Measurements from ENCODE around the gene CFB.
A peak's percentile ranks its signal among the peaks of the same experiment; 100 is the strongest.
"Not testable (repeated sequence)": the region's sequence is repeated elsewhere in the genome, so short reads cannot be mapped to it uniquely, and the experiment has no call there.

Gene CFB

DNA sequence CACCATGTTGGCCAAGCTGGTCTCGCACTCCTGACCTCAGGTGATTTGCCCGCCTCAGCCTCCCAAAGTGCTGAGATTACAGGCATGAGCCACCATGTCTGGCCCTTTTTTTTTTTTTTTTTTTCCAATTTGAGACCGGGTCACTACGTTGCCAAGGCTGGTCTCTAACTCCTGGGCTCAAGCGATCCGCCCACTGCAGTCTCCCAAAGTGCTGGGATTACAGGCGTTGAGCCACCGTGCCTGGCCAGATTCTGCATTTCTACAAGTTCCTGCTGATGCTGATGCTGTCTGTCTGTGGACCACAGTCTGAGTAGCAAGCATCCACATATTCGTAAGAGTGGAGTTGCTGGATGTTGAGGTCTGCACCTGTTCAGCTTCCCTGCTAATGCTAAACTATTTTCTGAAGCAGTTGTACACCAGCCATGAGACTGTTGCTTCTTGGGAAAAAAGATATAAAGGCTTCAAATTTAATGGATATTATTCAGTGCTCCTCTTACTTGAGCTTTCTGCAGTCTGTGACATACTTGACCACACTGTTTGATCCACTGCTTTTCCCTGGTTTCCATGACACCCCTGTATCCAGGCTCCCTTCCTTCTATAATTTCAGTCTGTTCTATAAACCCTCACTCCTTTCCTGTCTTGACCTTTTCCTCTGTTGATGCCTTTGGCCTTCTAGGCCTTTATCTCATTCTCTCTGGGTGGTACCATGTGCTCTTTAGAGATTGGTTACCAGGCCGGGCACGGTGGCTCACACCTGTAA, 33.9 kb upstream of the CFB start:
- no peak for DNase-seq (ENCODE audit: low spot score)

DNA sequence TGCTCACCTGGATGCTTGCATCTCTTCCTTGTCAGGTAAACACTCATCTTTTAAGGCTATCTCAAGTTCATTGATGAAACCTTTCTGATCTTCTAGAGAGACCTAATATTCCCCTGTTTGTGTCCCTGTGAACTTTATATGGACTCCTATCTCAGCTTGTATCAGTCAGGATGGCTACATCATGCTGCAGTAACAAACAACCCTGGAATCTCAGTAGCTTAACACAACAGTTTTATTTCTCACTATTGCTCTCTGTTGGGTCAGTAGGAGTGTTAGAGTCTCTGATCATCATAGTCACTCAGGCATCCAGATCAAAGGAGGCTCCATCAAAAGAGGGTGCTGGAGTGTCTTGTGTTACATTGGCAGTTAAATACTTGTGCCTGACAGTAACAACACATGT, 30.5 kb upstream of the CFB start:
- DNase-seq (ENCODE audit: low spot score), result no peak

DNA sequence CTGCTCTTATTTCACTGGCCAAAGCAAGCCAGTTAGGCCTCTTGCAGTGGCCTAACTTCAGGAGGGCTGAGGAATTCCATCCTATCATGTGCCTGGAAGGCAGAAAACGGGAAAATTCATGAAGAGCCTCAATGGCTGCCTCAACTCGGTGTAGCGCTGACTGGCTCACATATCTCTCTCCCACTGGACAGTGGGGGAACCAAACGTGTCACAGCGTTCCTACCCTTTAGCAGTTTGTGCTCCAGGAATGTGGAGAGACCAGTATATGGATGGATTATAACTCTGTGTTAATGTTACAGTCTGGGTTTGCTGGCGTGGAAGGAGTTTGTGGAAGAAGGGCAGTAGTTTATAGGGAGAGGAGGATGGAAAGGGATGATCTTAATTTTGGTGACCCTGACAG, 30.1 kb upstream of the CFB start:
- no peak for DNase-seq (ENCODE audit: low spot score)

DNA sequence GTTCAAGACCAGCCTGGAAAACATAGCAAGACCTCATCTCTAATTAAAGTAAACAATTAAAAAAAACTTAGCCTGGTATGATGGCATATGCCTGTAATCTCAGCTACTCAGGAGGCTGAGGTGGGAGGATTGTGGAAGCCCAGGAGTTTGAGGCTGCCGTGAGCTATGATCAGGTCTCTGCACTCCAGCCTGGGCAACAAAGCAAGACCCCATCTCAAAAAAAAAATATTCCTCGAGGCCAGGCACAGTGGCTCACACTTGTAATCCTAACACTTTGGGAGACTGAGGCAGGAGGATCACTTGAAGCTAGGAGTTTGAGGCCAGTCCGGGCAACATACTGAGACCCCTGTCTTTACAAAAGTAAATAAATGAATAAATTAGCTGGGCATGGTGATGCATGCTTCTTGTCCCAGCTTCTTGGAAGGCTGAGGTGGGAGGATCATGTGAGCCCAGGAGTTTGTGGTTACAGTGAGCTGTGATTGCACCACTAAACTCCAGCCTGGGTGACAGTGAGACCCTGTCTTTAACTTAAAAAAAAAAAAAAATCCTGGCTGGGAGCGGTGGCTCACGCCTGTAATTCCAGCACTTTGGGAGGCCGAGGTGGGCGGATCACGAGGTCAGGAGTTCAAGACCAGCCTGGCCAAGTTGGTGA, 27.7 kb upstream of the CFB start:
- DNase-seq (ENCODE audit: low spot score), result no peak

DNA sequence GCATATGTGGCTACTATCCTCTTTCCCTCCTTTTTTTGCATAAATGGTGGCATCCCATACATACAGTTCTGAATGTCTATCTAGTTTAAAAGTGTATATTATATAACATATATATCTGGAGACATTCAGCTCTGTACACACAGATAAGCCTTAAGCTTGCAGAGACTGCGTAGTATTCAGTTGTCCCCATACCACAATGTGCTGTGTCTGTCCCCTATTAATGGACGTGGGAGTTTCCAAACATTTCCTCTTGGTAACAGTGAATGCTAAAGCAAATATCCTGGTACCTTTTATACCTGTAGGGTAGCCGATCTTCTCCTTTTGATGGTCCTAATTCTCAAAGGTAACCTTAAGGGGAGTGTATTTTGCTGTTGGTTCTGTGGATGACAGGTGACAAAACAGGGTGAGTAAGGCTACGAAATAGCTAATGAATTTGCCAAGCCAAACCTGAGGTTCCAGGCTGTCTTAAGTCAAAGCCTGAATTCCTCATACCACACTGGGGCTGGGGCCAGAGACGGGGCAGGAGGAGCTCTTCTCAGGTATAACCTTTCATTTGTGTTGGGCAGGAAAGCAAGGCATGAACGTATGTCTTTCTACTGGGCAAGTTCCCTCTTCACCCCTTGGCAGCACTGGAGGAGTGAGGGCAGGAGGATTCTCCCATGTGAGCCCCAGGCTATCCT, 26.1 kb upstream of the CFB start:
- DNase-seq (ENCODE audit: low spot score), result no peak

DNA sequence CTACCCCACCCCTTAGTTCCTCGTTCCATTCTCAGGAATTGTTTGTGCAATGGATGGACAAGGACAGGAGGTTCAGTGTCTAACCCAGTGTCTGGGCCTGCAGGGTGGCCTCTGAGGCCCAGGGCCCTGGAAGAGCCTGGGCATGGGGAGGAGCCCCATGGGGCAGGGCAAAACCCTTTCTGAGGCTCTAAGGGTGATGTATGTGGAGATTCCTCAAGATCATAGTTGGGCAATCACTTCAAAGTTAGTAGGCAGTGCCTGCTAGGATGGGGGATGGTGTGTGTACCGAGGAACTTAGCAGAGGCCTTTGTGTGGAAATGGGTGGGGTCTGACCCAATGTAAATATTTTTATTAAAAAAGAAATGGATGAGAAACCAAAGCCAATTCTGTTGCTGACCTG, 25.1 kb upstream of the CFB start:
- no peak for DNase-seq (ENCODE audit: low spot score)

DNA sequence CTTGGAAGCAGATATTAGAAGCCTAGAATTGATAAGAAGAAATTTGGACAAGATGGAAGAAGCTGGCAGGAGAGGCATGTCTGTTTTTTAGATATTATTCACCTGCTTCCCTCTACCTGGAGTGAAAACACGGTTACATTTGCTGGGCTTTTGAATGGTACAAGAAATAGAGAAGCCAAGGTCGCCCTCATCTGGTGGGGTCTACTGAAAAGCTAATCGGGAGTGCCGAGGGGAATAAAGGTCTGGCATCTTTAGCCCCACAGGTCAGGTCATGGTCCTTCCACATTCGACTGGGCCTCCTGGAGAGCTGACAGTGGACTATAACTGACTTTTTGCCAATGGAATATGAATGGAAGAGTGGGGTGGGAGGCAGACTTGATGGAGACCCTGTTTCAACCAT, 23.0 kb upstream of the CFB start:
- DNase-seq (ENCODE audit: low spot score), result no peak

DNA sequence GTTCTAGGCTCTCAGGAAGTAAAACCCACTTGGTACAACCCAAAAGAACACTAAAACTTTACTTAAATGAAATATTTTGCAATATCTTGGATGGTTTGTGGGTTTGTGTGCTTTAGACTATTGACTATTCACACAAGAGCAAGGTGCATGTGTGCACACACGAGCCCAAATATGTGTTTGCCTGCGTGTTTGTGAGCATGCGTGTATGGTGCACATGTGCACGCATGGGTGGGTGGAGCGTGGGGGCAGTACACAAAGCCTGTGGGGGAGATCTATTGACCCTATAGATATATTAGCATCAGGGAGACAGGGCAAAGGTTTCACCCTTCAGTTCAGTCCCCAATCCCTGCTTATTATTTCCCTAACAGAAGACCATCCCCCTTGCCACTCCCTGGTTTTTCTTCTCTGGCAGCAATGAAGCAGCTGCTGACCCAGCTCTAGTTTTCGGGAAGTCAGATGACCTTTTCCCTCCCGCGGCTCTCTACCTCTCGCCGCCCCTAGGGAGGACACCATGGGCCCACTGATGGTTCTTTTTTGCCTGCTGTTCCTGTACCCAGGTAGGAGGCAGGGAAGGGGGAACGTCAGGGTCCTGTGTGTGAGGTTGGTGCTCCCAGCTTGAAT, 18.5 kb upstream of the CFB start, which contains the start of gene C2:
Gene C2 (plus strand): TSS at position 476 of the 621 bp plus-strand sequence. CDS start 36 bp downstream, at position 512.
- DNase-seq (ENCODE audit: low spot score), result no peak

DNA sequence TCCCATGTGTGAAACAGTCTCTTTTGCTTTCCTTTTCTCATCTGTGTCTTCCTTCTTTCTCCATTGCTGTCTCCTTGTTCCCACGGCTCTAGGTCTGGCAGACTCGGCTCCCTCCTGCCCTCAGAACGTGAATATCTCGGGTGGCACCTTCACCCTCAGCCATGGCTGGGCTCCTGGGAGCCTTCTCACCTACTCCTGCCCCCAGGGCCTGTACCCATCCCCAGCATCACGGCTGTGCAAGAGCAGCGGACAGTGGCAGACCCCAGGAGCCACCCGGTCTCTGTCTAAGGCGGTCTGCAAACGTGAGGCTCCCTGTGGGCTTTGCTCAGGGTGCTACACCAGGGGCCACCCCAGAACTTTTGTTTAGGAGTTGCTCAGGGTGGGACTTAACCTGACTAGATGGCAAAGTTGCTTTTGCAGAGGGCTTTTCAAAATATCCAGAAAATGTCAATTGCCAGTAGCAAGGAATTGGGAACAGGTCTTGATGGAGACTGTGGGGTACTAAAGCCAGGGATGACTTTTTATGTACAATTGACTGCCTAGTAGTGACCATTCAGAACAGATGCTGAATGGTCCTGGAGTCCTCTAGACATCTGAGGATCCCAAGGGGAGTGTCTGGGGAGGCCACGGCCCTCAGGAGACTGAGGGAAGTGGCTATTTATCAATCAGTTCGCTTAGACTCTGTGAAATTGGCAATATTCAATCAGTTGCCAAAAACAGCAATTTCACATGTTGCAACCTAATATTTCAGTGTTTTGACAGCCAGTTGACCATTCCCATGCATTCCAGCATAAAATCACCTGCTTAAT, 17.8 kb upstream of the CFB start:
- no peak for DNase-seq (ENCODE audit: low spot score)

DNA sequence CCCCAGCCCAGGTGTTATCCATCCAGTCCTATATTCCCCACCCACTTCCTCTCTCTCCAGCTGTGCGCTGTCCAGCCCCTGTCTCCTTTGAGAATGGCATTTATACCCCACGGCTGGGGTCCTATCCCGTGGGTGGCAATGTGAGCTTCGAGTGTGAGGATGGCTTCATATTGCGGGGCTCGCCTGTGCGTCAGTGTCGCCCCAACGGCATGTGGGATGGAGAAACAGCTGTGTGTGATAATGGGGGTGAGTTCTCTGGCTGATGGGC, 17.3 kb upstream of the CFB start:
- DNase-seq (ENCODE audit: low spot score), result no peak

DNA sequence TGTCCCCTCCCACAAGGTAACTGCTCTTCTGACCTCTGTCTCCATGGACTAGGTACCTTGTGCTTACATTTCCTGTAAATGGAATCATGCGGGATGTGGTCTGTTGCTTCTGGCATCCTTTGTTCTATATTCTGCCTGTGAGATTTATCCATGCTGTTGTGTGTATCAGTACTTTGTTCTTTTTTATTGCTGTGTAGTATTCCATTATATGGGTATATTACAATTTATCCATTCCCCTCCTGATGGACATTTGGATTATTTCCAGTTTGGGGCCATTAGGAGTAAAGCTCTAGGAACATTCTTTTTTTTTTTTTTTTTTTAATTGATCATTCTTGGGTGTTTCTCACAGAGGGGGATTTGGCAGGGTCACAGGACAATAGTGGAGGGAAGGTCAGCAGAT, 14.9 kb upstream of the CFB start:
- no peak for DNase-seq (ENCODE audit: low spot score)

DNA sequence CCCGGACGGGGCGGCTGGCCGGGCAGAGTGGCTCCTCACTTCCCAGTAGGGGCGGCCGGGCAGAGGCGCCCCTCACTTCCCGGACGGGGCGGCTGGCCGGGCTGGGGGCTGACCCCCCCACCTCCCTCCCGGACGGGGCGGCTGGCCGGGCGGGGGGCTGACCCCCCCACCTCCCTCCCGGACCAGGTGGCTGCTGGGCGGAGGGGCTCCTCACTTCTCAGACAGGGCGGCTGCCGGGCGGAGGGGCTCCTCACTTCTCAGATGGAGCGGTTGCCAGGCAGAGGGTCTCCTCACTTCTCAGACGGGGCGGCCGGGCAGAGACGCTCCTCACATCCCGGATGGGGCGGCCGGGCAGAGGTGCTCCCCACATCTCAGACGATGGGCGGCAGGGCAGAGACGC, 13.8 kb upstream of the CFB start:
- not testable (repeated sequence) for DNase-seq (ENCODE audit: low spot score)

DNA sequence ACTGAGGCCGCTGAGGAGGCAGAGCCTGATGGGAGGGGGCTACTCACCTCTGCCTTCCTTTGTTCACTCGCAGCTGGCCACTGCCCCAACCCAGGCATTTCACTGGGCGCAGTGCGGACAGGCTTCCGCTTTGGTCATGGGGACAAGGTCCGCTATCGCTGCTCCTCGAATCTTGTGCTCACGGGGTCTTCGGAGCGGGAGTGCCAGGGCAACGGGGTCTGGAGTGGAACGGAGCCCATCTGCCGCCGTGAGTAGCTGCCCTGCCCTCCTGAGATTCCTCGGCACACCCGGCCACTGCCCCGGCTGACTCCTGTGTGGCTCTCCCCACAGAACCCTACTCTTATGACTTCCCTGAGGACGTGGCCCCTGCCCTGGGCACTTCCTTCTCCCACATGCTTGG, 12.4 kb upstream of the CFB start:
- DNase-seq (ENCODE audit: low spot score), result no peak

DNA sequence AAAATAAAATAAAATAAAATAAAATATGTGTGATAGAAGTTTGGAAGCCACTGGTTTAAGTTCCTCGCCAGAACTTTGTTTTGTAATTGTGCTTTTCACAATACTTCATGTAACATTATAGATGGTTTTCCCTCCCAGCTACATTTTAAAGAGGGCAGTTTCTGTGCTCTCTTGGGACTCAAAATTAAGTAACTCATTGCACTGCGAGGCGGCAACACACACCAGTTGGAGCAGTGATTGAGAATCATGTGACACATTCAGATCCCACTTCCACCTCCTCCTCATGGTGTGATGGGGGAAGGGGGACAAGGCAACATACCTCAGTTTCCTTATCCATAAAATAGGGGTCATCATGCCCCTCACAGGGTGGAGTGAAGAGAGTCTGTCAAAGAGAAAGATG, 10.9 kb upstream of the CFB start:
- DNase-seq (ENCODE audit: low spot score), result no peak

DNA sequence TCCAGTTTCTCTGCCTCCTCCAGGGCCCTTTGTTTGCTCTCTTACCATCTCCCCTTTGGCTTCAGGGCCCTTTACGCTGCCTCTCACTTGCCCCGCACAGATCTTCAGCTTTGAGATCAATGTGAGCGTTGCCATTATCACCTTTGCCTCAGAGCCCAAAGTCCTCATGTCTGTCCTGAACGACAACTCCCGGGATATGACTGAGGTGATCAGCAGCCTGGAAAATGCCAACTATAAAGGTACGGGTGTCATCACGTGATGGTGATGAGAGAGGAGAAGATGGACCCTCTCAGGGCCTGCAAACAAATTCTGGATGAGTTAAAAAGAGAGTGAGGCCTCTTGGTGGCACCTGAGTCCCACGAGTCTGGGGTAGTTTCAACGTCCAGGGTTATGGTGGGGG, 10.1 kb upstream of the CFB start:
- DNase-seq (ENCODE audit: low spot score), result no peak

DNA sequence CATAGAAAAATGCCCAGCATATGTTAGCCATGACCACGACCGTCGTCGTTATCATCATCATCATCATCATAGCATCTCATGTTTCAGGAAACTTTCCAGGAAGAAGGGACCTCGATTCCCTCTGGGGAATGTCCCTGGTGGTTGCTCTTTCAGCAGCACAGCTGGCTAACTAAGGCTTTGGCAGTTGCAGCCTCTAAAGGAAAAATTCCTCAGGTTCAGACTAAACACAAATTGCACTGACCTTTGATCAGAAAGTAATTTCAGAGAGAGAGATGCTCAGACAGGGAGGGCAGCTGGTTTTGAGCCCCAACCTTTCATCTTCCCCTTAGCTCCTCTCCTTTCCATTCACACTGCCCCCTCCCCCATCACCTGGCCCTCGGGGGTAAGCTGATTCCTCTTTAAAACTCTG, 5.6 kb upstream of the CFB start:
- peak; percentile 27 for DNase-seq (ENCODE audit: low spot score)

DNA sequence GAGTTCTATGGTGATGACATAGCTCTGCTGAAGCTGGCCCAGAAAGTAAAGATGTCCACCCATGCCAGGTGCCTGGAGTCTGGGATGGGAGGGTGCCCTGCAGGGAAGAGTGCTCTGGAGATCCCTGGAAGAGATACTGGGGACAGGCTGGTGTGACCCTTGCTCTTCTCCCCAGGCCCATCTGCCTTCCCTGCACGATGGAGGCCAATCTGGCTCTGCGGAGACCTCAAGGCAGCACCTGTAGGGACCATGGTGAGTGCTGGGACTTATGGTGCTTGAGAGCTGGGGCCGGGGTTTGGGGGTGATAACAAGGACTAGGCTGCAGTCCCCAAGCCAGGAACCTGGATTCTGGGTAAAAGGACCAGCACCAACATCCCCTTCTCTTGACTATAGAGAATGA, 2.2 kb upstream of the CFB start:
- no peak for DNase-seq (ENCODE audit: low spot score)

DNA sequence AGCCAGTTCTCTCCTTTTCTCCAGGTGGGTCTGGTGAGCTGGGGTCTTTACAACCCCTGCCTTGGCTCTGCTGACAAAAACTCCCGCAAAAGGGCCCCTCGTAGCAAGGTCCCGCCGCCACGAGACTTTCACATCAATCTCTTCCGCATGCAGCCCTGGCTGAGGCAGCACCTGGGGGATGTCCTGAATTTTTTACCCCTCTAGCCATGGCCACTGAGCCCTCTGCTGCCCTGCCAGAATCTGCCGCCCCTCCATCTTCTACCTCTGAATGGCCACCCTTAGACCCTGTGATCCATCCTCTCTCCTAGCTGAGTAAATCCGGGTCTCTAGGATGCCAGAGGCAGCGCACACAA, 765 bp upstream of the CFB start:
- DNase-seq (ENCODE audit: low spot score), result no peak

DNA sequence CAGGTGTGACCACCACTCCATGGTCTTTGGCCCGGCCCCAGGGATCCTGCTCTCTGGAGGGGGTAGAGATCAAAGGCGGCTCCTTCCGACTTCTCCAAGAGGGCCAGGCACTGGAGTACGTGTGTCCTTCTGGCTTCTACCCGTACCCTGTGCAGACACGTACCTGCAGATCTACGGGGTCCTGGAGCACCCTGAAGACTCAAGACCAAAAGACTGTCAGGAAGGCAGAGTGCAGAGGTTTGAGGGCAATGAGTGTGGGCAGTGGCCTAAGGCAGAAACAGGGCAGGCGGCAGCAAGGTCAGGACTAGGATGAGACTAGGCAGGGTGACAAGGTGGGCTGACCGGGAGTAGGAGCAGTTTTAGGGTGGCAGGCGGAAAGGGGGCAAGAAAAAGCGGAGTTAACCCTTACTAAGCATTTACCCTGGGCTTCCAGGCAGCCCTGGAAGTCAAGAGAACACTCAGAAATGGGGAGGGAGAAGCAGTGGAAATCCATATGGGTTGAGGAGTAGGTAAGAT, 533 bp downstream of the CFB start:
- no peak for DNase-seq (ENCODE audit: low spot score)

DNA sequence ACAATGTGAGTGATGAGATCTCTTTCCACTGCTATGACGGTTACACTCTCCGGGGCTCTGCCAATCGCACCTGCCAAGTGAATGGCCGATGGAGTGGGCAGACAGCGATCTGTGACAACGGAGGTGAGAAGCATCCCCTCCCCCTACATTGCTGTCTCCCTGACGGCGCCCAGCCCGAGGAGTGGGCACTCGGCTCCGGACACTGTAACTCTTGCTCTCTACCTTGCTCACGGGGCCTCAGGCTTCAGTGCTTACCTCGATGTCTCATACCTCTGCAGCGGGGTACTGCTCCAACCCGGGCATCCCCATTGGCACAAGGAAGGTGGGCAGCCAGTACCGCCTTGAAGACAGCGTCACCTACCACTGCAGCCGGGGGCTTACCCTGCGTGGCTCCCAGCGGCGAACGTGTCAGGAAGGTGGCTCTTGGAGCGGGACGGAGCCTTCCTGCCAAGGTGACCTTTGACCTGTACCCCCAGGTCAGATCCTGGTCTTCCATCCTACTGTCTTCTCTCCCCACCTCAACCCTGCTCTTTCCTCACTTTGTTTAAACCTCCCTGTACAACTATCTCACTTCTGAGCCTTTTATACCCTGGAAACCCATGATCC, 1.3 kb downstream of the CFB start:
- DNase-seq (ENCODE audit: low spot score), result no peak

DNA sequence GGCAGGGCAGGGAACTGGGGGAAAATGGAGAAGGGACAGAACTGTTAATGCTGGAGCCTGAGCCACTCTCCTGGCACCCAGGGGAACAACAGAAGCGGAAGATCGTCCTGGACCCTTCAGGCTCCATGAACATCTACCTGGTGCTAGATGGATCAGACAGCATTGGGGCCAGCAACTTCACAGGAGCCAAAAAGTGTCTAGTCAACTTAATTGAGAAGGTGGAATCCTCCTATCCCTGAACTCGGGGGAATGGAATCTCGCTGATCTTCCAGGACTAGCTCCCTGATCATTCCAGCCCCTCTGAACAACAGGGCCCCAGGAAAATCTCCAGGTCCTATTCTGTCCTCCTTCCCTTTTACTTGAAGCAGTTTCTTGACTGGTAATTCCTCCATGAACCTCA, 2.0 kb downstream of the CFB start:
- DNase-seq (ENCODE audit: low spot score), result no peak

DNA sequence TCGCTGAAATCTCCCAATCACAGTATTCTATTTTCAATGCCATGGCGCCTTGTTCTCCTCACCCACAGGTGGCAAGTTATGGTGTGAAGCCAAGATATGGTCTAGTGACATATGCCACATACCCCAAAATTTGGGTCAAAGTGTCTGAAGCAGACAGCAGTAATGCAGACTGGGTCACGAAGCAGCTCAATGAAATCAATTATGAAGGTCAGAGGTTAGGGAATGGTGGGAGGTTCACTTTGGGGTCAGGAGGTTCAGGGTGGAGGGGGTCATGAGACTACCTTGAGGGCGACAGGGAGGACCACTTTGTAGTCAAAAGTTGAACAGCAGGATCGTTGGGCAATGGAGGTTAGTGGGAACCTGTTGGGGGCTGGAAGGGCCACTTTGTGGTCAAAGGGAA, 2.4 kb downstream of the CFB start:
- DNase-seq (ENCODE audit: low spot score), result no peak

All from GM03348 (cell line).